ENCODE results near the gene TCIRG1. TPM values are rescaled to one million over a fixed set of nuclear protein-coding genes. Genes with fewer than 3 reads are reported as not detected.

Gene TCIRG1
- total RNA-seq, 1 experiment from 2014 or later = 71.2 TPM

DNA sequence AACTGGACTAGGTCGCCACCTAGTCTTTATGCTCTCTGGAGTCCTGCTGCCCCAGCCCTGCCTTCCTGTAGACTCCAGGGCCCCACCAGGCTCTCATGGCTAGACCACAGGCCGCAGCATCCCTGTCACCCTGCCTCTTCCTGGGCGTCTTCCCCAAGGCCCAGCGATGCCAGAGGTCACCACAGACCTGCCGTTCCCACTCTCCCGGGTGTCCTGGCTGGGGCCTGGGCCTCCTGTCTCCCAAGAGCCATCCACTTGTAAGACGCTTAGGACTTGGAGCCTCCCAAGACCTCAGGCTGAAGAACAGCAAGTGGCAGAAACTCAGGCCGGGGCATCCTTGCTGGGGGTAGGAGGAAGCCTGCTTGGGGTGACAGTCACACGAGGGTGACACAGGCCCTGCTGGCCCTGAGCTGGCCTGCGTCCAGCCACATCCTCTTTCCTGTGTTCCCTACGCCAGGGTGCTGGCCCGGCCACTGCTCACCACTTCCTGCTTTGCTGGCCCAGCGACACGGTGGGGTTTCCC lies 2.0 kb upstream of the TCIRG1 start:
- no peak for DNase-seq (ENCODE audit: low read depth)

DNA sequence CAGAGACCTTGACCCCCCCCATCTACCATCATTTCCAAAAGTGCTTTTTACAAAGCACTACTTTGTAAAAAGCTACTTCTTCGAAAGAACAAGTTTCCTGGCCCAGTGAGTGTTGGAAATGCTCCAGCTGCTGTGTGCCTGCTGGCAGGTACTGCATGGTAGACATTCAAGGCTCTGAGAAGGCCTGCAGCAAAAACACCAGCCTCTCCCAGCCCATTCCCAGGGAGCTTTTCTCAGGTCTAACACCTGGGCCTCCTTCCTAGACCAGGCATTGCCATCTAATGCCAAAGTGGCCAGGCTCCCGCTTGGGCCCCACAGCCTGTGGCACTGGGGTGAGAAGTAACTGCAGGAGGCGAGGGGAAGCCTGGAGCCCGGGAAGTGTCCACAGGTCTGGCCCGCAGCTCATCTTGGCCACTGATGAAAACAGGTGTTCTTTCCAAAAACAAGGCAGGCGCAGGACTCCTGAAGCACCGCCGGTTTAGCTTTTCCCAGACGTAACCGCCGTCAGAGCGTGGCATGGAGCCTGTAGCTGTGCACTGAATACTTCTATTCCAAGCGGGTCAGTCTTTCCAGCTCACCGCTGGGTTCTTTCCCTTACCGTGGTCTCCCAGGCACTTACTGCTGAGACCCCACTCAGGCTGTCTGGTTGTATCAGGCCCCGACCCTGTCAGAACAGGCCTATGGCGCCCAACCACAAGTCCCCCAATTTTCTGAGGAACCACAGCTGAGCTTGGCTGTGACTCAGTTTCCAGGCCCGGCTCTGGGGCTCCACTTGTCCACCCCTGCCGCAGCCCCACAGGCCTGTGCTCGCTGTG lies 1.2 kb upstream of the TCIRG1 start:
- DNase-seq (ENCODE audit: low read depth) = no peak

DNA sequence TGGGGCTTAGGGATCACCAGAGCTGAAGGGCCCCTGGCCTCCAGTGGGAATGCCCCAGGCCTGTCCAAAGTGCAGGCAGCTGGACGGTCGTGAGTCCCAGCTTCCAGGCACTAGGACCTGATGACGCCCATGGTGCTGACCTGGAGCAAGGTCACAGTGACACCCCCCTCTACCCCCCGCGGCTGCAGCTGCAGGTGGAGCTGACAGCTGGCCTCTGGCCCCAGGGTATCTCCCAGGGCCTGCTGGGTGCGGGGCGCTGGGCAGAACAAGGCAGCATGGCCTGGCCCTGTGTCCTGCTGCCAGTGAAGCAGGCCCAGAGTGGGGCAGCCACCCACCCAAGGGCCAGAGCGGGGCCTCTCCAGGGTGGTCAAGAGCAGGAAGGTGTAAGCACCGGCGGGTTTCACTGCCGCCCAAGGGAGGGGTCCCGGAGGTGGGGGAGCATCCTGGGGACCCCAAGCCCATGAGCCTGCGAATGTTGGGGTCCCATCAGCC lies 553 bp upstream of the TCIRG1 start:
- DNase-seq (ENCODE audit: low read depth) = peak; percentile 43

DNA sequence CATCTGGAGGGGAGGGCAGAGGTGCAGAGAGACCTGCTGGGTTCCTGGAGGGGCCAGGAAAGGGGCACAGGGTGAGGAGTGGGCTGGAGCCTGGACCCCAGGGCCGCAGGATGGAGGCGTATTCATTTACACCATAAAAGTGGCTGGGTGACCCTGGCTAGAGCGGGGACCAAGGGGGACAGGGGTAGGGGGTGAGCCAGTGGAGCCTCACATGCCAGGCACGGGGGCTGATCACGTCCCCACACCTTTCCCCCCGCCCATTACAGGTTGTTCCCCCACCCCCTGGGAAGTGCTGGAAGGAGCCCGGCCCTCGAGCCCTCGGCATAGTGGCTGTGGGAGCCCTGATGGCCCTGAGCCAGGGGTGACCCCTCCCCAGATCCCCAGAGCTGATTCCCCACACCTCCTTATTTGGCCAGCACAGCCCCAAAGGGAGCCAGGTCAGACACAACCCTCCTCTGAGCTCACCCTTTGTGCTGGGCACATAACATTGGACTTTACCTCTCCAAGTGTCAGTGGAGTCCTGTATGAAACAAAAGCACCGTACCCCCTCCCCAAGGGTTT lies 781 bp downstream of the TCIRG1 start:
- DNase-seq (ENCODE audit: low read depth) = no peak

DNA sequence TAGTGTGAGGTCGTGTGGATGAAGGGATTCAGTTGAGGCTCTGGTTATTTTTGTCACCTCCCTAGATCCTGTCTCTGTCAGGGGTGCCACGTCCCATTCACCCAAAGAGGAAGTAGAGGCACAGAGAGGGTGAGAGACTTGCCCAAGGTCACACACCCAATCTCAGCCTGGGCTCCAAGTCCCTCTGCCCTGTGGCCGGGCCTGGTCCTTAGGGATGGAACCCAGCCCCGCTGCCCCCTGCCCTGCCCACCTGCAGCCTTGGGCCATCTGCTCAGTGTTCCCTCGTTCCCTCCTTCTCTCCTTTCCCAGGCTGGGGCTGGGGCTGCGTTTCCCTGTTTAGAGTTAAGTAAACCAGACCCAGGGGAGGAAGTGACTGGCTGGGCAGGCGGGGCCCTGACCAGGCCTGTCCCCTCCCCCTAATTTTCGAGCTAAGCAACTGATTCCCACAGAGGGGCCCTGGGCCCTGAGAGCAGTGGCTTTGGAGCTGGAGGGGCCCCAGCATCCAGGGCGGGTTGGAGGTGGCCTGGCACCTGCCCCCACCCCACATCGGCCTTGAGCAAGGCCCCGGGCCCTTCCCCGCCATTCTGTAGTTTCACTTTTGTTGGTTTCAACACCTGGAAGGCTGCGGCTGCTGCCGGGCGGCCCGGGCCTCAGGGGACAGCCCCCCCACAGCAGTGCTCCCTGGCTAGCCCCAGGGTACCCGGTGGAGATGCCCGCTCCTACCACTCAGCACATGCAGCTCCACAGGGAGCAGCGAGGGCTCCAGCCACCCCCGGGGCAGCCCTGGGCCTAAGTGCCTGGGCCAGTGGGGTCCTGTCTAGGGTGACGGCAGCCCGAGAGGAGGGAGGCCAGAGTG lies 1.5 kb downstream of the TCIRG1 start:
- DNase-seq (ENCODE audit: low read depth) = peak; percentile 55

DNA sequence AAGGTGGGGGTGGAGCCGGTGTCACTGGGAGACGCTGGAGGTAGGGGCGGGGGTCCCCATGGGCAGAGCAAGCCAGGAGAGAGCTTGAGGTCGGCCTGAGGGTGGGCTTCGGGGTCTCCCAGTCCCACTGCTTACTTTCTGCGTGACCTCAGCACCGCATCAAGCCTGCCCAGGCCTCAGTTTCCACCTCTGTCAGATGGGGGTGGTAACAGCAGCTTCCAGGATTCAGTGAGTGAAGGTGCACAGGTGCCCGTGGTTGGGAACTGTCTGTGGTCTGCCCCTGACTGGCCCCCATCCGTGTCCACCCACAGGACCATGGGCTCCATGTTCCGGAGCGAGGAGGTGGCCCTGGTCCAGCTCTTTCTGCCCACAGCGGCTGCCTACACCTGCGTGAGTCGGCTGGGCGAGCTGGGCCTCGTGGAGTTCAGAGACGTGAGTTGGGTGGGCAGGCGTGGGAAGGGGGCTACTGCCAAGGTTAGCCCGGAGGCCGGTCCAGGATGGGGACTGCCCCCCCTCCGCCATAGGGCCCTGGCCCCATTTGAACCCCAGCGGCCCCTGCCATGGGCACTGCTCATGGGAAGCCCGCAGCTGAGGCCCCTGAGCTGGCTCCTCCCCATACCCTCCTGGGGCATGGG lies 2.2 kb downstream of the TCIRG1 start:
- DNase-seq (ENCODE audit: low read depth) = no peak

DNA sequence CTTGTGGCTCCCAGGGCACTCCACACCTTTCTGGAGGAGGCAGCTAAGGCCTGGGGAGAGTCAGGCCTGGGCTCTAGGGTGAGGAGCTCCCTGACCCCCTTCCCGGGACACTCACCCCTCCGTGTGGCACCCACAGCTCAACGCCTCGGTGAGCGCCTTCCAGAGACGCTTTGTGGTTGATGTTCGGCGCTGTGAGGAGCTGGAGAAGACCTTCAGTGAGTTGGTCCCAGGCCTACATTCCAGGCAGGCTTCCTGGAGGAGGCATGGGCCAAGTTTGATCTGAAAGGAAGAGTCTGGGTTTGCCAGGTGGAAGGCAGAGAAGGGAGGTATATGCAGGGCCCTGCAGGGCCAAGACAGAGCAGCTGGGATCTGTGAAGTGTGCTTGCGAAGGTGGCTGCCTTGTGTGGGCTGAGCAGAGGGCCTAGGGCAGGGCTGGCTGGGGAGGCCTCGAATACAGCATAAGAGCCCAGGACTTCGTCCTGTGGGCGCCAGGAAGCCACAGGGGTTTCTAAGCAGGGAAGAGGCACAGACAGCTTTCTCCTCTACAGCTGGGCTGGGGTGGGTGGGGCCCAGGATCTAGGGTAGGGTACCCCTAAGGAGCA lies 2.9 kb downstream of the TCIRG1 start:
- no peak for DNase-seq (ENCODE audit: low read depth)

DNA sequence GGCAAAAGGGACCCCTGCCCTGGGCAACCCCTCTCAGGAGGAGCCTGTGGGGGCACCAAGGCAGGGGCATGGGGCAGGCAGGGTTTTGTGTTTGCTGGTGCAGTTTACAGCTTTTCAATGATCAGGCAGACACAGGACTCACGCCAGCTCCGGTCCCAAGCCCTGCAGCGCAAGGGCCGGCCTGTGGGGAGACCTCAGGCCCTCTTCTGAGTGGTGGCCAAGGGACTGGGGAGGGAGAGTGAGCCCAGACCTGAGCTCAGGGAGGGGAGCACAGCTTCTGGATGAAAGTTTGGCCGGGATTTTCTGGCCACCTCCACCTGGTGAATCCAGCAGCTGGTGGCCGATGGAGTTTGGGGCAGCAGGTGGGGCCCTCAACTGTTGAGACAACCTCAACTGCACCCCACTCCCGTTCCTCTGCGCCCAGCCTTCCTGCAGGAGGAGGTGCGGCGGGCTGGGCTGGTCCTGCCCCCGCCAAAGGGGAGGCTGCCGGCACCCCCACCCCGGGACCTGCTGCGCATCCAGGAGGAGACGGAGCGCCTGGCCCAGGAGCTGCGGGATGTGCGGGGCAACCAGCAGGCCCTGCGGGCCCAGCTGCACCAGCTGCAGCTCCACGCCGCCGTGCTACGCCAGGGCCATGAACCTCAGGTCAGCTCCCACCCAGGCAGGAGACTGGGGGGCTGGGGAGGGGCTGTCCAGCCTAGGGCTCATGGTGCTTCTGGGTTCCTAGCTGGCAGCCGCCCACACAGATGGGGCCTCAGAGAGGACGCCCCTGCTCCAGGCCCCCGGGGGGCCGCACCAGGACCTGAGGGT lies 3.6 kb downstream of the TCIRG1 start:
- no peak for DNase-seq (ENCODE audit: low read depth)

DNA sequence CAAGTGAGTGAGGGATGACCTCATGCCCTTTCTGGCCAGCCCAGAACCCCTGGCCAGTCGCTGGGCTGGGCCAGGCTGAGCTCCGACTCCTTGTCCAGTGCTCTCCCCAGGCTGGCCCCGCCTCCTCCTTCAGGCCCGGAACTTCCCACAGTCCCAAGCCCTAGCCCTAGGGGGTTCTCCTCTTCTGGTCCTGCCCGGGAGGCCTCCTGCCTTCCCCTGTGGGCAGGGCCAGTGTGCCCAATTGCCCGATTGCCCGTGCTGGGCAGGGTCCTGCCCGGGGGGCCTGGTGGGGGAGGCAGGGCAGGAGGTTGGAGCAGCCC lies 4.2 kb downstream of the TCIRG1 start:
- no peak for DNase-seq (ENCODE audit: low read depth)

DNA sequence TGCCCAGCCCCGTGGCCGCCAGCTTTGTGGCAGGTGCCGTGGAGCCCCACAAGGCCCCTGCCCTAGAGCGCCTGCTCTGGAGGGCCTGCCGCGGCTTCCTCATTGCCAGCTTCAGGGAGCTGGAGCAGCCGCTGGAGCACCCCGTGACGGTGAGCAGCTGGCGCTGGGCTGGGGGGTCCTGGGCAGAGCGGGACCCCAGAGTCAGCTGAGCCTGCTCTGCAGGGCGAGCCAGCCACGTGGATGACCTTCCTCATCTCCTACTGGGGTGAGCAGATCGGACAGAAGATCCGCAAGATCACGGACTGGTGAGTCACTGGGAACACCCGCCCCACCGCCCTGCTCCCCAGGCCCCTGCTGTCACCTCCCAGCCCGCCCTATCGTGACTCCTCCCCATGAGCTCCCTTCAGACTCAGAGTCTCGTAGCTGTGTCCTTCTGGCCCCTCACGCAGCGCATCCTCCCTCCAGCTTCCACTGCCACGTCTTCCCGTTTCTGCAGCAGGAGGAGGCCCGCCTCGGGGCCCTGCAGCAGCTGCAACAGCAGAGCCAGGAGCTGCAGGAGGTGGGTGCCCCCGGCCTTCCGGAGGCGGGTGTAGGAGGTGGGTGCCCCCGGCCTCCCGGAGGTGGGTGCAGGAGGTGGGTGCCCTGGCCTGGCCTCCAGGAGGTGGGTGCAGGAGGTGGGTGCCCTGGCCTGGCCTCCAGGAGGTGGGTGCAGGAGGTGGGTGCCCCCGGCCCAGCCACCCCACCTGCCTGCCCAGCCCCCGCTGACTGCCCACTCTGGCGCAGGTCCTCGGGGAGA lies 4.7 kb downstream of the TCIRG1 start:
- no peak for DNase-seq (ENCODE audit: low read depth)

DNA sequence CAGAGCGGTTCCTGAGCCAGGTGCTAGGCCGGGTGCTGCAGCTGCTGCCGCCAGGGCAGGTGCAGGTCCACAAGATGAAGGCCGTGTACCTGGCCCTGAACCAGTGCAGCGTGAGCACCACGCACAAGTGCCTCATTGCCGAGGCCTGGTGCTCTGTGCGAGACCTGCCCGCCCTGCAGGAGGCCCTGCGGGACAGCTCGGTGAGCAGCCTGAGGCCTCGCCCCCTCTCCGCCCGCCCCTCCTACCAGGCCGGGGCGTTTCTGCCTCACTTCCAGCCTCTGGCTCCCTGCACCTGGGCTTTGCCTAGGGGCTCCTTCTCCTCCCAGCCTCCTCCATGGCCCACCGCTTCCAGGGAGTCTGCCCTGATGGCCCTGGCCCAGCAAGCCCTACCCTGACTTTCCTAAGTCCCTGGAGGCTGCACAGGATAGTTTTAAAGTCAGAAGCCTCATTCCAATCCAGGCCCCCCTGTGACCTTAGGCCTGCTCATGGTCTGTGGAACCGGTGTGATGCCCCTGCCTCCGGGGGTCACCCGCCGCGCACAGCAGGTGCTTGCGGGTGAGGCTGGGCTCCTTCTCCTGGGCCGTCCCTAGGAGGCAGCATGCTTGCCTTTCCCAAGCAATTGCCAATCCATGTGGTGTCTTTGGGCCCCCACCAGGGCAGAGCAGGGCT lies 5.5 kb downstream of the TCIRG1 start:
- no peak for DNase-seq (ENCODE audit: low read depth)

DNA sequence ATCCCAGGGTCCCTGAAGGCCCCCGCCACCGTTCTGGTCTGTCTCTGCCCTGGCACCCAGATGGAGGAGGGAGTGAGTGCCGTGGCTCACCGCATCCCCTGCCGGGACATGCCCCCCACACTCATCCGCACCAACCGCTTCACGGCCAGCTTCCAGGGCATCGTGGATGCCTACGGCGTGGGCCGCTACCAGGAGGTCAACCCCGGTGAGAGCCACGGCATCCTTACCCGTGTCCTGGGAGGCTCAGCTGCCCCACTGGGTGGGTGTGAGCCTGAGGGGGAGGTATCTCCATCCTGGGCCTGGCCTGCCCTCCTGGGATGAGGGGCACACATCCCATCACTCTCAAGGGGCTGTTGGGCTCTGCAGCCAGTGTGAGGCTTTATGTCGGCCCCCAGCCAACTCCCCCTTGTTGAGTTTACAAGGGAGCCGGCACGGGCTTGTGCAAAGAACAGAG lies 6.1 kb downstream of the TCIRG1 start:
- DNase-seq (ENCODE audit: low read depth) = no peak

DNA sequence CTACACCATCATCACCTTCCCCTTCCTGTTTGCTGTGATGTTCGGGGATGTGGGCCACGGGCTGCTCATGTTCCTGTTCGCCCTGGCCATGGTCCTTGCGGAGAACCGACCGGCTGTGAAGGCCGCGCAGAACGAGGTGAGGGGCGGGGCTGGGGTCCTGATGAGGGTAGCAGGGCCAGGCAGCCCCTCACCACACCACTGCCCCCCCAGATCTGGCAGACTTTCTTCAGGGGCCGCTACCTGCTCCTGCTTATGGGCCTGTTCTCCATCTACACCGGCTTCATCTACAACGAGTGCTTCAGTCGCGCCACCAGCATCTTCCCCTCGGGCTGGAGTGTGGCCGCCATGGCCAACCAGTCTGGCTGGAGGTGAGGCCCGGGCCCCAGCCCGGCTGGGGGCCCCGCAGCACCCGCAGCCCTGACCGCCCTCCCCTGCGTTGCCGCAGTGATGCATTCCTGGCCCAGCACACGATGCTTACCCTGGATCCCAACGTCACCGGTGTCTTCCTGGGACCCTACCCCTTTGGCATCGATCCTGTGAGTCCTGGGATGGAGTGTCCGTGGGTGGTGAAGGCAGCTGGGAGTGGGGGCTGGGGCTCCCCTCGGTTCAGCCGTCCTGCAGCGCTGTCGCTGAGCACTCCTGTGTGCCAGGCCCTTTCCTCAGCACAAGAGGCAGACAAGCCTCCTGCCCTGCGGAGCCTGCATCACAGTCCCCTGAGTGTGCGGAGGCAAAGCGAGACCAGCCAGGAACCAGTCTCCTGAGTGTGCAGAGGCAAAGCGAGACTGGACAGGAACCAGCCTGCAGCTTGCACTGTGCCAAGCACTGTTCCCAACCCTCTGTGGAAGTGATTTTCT lies 8.8 kb downstream of the TCIRG1 start:
- DNase-seq (ENCODE audit: low read depth) = no peak

DNA sequence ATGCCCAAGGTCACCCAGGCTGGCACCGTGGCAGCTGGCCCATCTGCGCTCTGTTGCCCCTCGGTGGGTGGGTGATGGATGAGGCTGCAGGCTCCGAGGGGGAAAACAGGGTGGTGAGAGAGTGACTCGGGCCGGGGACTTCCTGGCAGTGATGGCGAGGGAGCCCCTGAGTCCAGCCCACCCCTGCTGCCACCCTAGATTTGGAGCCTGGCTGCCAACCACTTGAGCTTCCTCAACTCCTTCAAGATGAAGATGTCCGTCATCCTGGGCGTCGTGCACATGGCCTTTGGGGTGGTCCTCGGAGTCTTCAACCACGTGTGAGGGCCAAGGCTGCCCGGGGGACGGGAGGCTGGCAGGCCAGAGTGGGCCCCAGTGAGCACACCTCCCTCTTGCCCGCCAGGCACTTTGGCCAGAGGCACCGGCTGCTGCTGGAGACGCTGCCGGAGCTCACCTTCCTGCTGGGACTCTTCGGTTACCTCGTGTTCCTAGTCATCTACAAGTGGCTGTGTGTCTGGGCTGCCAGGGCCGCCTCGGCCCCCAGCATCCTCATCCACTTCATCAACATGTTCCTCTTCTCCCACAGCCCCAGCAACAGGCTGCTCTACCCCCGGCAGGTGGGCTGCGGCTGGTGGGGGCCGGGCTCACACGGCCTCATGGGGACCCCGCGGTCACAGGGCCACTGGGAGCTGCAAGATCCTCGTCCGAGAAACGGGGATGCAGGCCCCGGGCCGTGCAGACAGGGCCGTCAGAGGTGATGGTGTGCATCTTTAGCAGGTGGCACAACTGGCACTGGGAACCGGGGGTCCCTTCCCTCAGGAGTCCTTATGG lies 10.1 kb downstream of the TCIRG1 start:
- DNase-seq (ENCODE audit: low read depth) = no peak

DNA sequence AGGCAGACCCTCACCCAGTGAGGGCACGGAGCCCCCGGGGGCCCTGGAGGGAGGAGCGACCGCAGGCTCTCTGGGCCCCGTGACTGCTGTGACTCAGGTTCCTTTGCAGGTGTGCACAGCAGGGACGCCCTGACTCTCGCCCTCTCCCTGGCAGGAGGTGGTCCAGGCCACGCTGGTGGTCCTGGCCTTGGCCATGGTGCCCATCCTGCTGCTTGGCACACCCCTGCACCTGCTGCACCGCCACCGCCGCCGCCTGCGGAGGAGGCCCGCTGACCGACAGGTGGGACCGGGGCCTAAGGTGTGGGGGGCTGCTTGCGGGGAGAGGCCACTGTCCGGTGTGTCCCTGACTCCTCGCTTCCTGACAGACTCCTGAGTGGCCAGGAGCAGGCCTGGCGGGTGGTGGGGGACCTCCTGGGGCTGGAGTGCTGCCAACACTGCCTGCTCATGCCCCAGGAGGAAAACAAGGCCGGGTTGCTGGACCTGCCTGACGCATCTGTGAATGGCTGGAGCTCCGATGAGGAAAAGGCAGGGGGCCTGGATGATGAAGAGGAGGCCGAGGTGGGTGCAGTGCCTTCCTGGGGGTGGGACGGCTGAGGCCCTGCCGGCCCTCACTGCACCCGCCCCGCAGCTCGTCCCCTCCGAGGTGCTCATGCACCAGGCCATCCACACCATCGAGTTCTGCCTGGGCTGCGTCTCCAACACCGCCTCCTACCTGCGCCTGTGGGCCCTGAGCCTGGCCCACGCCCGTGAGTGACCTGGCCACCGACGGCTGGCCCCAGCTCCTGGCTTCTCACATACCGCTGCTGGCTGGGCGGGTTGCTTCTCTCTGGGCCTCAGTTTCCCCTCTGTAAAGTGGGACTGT lies 10.9 kb downstream of the TCIRG1 start:
- DNase-seq (ENCODE audit: low read depth) = no peak

DNA sequence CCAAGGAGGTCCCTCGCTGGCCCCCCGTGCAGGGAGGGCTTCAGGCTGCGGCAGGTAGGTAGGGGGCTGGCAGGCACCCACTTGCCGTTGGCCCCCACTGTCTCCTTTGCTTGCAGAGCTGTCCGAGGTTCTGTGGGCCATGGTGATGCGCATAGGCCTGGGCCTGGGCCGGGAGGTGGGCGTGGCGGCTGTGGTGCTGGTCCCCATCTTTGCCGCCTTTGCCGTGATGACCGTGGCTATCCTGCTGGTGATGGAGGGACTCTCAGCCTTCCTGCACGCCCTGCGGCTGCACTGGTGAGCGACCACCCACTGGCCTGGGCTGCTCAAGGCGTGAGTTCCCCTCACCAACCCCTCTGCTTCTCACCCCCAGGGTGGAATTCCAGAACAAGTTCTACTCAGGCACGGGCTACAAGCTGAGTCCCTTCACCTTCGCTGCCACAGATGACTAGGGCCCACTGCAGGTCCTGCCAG lies 11.6 kb downstream of the TCIRG1 start:
- no peak for DNase-seq (ENCODE audit: low read depth)

Data from LHCN-M2 (cell line).